ENCODE results near the gene CSTPP1. TPM values are rescaled to one million over a fixed set of nuclear protein-coding genes. Genes with fewer than 3 reads are reported as not detected.

The CSTPP1 gene
- total RNA-seq, 4 donors from 2014 or later, result 4.3 to 8.1 (median 6.4) TPM

DNA sequence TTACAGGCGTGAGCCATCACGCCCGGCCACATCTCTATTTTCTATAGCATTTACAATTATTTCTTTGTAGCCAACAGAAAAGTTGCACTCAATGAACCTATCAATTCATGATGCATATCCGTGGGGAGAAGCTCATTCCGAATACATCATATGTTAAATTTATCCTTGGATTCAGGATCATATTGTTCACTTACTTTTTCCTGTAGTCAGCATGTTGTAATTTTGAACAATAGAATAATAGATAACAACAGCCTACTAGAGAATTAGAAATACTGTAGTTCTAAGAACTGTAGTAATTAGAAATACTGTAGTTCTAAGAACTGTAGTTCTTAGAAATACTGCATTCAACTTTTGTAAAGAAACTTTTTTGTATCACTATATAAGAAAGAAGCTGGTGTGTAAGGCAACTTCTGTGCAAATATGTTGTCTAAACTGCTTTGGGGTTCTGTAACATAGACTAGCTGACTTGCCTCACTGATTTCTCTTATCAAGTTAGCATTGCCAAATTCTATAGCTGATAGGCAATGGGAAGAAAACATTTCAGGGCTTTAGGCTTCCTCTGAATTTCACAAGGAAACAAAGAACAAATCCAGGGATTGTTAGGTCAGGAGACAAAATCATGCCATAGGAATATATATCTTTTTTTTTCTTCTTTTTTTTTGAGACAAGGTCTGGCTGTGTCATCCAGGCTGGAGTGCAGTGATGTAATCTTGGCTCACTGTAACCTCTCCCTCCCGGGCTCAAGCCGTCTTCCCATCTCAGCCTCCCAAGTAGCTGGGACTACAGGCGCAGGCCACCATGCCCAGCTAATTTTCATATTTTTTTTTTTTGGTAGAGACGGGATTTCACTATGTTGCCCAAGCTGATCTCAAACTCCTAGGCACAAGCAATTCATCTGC lies 91.9 kb downstream of the CSTPP1 start:
- no peak for ATAC-seq
- no peaks in the 10 kb centered on the region for H3K36me3 ChIP-seq
- H3K27ac ChIP-seq, result no peak overlapping the region
- in situ Hi-C loops (cut with MboI; ENCODE audit: low sequenced_read_pairs in 4 of 4) (no loop called here), intact Hi-C loops (cut with DNase I; ENCODE audit: low total_unique reads) (no loop called here)
- no peaks in the 10 kb centered on the region for H3K9me3 ChIP-seq
- H3K27me3 ChIP-seq, result no peaks in the 10 kb centered on the region
- TF ChIP-seq CTCF (IDR thresholded peaks at IDR 0.05 in 4 of 5, conservative IDR thresholded peaks at IDR 0.05 in 1 of 5), result no peak
- no peak for TF ChIP-seq POLR2A (IDR thresholded peaks at IDR 0.05)
- H3K4me1 ChIP-seq, result no peaks in the 10 kb centered on the region
- H3K4me3 ChIP-seq, result no peak overlapping the region
- DNase-seq, result no peak

- H3K36me3 ChIP-seq, result no peaks in the 10 kb centered on the region
- H3K9me3 ChIP-seq, result no peaks in the 10 kb centered on the region
- H3K27me3 ChIP-seq, result no peaks in the 10 kb centered on the region
- no peak overlapping the region for H3K27ac ChIP-seq
- DNase-seq (no peak), ATAC-seq (no peak)
- intact Hi-C loops (cut with DNase I; ENCODE audit: low total_unique reads), result no loop called here
- in situ Hi-C loops (cut with MboI; ENCODE audit: low sequenced_read_pairs in 4 of 4), result no loop called here
- H3K4me3 ChIP-seq, result no peak overlapping the region
- no peaks in the 10 kb centered on the region for H3K4me1 ChIP-seq
- TF ChIP-seq CTCF (IDR thresholded peaks at IDR 0.05 in 4 of 5, conservative IDR thresholded peaks at IDR 0.05 in 1 of 5) (no peak), POLR2A (IDR thresholded peaks at IDR 0.05) (no peak)
These were observed 96.9 kb downstream of the CSTPP1 start for GRCh38 chr11:47033439-47033838.

- no peak overlapping the region for H3K27ac ChIP-seq
- H3K36me3 ChIP-seq, result no peaks in the 10 kb centered on the region
- in situ Hi-C loops (cut with MboI; ENCODE audit: low sequenced_read_pairs in 4 of 4), result no loop called here
- no peaks in the 10 kb centered on the region for H3K4me1 ChIP-seq
- intact Hi-C loops (cut with DNase I; ENCODE audit: low total_unique reads), result no loop called here
- no peak for DNase-seq
- H3K4me3 ChIP-seq, result no peak overlapping the region
- H3K9me3 ChIP-seq, result no peaks in the 10 kb centered on the region
- ATAC-seq, result no peak
- TF ChIP-seq CTCF (IDR thresholded peaks at IDR 0.05 in 4 of 5, conservative IDR thresholded peaks at IDR 0.05 in 1 of 5) (no peak), POLR2A (IDR thresholded peaks at IDR 0.05) (no peak)
- H3K27me3 ChIP-seq, result no peaks in the 10 kb centered on the region
These were observed 97.5 kb downstream of the CSTPP1 start for GRCh38 chr11:47034091-47034490.

- Histone ChIP-seq H3K27me3 (no peaks in the 10 kb centered on the region), H3K36me3 (no peaks in the 10 kb centered on the region), H3K4me1 (no peaks in the 10 kb centered on the region), H3K4me3 (no peak overlapping the region), H3K27ac (no peak overlapping the region), H3K9me3 (no peaks in the 10 kb centered on the region)
- ATAC-seq (no peak), DNase-seq (no peak)
- no peak for TF ChIP-seq POLR2A (IDR thresholded peaks at IDR 0.05)
- TF ChIP-seq CTCF (IDR thresholded peaks at IDR 0.05 in 4 of 5, conservative IDR thresholded peaks at IDR 0.05 in 1 of 5), result no peak
- in situ Hi-C loops (cut with MboI; ENCODE audit: low sequenced_read_pairs in 4 of 4) (no loop called here), intact Hi-C loops (cut with DNase I; ENCODE audit: low total_unique reads) (no loop called here)
These were observed 98.5 kb downstream of the CSTPP1 start for GRCh38 chr11:47035108-47035507.

Measured in gastrocnemius medialis (tissue), 4 donors.